ENCODE measurements around the gene OR7G1.
"Not testable (repeated sequence)": the region's sequence is repeated elsewhere in the genome, so short reads cannot be mapped to it uniquely, and the experiment has no call there.

OR7G1 gene

GRCh38 chr19:9076901-9077300 is 38.7 kb downstream of the OR7G1 start:
- no peak for DNase-seq (ENCODE audit: low spot score)

GRCh38 chr19:9075064-9075949 is 40.3 kb downstream of the OR7G1 start:
- DNase-seq (ENCODE audit: low spot score), result no peak

- DNase-seq (ENCODE audit: low spot score), result no peak
Observed at GRCh38 chr19:9073806-9074205, 41.8 kb downstream of the OR7G1 start.

GRCh38 chr19:9071720-9072119 is 43.8 kb downstream of the OR7G1 start:
- DNase-seq (ENCODE audit: low spot score), result not testable (repeated sequence)

GRCh38 chr19:9070066-9070465 is 45.5 kb downstream of the OR7G1 start:
- no peak for DNase-seq (ENCODE audit: low spot score)

- no peak for DNase-seq (ENCODE audit: low spot score)
Observed at GRCh38 chr19:9065457-9066014, 50.0 kb downstream of the OR7G1 start.

Data from HuH-7 (cell line).